ENCODE data around the gene PPM1B.
"Not testable (repeated sequence)": the region's sequence is repeated elsewhere in the genome, so short reads cannot be mapped to it uniquely, and the experiment has no call there.

PPM1B gene

DNA sequence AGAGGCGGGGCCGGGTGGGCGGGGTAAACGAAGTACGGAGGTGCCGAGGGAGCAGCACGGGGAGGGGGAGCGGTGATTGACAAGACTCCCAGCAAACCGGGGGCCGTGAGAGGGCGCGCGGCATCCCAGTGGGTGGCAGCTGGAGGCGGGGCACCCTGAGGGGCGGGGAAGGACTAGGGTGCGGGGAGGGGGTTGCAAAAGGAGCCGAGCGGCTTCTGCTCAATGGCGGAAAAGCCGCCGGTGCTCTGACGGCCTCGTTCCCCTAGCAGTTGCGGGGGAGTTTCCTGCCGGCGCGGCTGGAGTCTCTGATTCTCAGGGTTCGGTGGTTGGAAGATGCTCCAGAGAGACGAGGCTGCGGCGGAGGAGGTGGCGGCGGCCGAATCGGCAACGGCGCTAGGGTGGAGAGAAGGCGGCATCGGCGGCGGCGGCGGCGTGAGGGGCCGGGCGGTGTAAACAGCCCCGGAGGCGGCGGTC, at the start of gene PPM1B:
Gene PPM1B (plus strand): TSS at position 195 of the 474 bp plus-strand sequence. CDS start 32,325 bp downstream, outside the sequence.
- no peak for DNase-seq

DNA sequence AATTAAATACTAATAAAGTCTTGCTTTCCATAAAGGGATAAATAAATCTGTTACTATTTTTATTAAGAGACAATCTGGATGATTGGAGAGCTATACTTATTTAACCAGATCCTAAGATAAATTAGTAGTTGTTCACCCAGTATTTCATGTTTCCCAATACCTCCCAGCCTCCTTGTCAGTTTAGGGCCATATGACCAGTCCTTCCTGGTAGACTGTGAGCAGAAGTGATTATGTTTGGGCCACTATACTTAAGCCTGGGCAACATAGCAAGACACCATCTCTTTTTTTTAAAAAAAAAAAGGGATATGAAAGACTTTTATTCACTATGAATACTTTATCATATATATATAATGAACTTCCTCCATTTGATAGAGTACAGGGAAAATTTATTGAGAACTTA, 48.8 kb upstream of the PPM1B start:
- no peak for DNase-seq

DNA sequence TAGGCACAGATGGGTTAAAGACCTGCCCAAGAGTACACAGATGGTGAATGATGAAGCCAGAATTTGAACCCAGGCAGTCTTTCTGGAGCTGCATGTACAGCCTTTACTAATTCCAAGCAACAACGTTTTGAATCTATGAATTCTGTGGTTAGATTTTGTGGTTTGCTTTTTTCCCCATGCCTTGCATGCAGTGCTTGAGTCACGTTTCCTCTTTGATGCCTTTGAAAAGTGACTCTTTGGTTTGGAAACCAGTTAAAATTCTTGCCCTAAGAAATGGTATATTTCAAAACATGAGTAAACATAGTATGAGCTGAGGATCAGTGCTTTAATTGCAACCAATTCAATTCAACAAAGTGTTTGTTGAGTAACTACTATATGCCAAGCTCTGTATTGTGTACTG, 48.2 kb upstream of the PPM1B start:
- DNase-seq: peak; percentile 42

DNA sequence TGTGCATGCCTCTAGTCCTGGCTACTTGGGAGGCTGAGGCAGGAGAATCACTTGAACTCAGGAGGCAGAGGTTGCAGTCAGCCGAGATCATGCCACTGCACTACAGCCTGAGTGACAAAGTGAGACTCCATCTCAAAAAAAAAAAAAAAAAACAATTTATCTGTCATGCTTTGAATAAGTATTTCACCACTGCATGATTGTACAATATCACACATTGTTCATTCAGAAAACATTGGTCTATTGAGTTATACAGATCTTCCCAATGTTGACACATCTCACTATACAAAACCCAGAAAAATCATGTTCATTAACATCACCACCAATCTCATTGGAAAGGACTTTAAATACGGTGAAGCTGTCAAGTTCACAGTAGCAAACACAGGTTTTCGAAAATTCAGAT, 46.8 kb upstream of the PPM1B start:
- DNase-seq: no peak

DNA sequence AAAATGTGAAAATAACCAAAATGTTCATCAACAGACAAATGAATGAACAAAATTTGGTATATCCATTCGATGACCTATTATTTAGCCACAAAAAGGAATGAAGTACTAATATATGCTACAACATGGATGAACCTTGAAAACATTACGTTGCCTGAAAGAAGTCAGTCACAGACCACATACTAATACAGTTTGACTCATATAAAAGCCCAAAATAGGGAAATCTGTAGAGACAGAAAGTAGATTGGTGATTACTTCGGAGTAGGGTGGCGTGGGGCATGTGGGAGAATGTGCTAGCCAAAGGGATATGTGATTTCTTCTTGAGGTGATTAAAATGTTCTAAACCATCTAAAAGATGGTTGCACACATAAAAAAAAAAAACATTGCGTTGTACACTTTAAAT, 44.2 kb upstream of the PPM1B start:
- DNase-seq: no peak

DNA sequence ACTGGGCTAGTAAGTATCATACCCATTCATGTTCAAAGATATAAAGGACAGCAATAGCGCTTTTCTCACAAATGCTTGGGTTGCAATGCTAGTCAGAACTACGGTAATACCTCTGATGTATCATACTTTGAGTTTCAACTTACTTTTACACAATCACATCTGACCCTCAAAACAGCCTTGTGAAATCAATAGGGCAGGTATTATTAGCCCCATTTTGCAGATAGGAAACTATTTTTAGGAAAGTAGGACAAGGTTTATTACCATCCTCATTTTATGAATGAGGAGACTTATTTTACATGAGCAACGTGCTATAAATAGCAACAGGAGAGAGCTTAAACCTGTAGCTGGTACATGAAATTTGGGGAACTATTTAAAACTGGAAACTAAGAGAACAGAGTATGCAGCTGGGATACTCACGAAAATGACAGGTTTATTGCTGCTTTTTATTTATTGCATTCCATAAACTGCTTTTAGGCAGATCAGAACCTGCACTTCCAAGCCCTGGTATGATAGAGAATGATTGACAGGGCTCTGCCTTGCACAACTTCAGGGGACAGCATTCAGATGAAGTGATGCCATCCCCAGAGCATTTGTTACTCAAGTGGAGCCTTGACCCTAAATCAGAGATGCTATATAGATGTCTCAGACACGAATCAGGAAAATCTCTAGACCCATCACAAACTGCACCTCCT, 42.4 kb upstream of the PPM1B start:
- DNase-seq: no peak

DNA sequence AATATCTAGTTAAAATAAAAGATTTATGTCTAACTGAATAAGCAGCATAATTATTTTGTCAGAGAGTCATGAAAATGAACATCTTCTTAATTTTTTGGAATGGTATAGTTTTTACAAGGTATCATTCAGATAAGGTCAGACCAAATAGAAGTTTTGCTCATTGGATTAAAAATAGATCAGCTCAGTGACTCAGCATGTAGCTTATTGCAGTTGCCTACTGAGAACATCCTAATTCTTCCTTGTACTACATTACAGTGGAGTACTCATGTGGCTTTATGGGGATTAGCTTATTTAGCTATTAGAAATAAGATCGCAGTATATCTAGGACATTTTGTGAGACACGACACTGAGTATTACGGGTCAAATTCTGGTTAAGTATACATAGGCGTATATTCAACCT, 38.2 kb upstream of the PPM1B start:
- no peak for DNase-seq

DNA sequence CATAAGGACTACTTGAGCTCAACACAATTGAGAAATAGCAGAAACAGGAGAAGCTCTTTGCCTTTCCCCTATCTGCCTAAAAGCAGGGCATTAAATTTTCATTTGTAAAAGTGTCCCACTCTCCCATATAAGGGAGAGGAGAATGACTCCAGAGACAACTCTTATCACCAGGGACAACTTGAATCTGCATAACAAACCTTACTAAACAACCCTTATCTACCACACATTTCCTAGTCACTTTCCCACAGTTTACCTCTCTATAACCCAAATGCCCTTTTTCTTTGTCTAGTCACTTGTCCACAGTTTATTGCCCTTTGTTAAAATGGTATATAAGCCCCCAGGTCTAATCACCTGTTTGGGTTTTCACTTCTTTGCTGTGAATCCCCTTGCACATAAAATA, 37.5 kb upstream of the PPM1B start:
- no peak for DNase-seq

DNA sequence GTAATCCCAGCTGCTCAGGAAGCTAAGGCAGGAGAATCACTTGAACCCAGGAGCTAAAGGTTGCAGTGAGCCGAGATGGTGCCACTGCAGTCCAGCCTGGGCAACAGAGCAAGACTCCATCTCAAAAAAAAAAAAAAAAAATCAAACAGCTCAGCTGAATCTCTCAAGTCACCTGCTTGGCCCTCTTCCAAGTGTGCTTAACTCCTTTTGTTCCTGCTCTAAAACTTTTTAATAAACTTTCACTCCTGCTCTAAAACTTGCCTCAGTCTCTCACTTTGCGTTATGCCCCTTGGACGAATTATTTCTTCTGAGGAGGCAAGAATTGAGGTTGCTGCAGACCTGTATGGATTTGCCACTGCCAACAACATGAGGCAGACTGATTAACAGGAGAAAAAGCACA, 35.1 kb upstream of the PPM1B start:
- not testable (repeated sequence) for DNase-seq

DNA sequence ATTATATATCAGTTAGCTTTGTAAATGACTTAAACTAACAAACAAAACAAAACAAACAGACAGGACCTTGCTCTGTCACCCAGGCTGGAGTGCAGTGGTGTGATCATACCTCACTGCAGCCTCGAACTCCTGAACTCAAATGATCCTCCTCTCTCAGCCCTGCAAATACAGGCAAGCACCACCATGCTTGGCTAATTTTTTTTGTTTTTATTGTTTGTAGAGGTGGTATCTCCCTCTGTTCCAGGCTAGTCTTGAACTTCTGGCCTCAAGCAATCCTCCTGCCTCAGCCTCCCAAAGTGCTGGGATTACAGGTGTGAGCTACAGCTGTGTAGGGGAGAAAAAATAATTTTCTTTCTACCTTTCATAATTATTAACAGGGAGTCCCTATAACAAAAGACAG, 33.8 kb upstream of the PPM1B start:
- no peak for DNase-seq

DNA sequence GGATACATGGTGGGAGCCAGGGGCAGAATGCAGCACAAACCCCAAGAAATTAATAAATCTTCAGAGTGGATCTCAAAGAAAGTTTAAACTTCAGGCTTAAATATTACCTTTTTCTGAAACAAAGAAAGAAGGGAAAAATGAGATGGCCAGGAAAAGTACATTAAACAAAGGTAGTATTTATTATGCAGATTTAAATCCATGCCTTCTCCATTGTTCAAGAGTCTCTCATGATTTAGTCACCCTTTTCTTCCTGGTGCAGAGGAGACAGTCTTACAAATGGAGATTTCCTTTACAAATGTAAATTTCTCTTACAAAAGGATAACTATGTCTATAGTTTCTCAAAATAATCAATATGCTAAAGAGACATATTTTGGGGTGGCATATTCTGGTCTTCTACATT, 33.4 kb upstream of the PPM1B start:
- no peak for DNase-seq

DNA sequence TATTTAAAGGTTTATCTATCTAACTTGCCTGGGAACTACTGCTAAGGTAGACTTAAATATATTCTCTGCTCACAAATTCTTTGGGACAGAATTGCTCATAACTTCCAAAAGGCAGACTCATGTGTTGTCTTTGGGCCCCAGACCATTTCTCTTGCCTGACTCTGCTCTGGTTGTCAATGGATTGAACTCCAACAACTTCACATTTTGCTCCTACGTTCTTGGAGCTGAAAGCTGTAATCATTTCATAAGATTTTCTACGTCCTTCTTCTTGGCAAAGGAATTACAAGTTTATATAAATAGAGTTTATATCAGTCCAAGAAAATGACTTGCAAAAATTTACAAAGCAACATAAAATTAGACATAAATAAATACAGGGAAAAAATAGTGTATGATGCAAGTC, 32.9 kb upstream of the PPM1B start:
- DNase-seq: no peak

DNA sequence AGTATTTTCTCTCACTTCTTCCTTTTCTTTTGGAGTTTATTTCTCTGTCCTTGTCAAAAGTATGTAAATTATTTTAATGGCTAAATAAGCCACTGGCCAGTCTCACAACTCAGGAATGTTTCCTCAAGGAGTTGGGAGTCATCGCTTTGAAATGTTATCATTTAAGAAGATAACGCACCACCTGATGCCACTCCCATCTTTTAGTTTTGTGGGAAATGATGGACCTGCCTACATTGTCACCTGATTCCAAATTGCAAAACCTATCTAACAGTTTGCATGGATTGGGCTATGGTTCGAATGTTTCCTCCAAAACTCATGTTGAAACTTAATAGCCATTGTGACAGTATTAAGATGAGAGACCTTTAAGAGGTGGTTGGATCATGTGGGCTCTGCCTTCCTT, 32.4 kb upstream of the PPM1B start:
- DNase-seq: no peak

DNA sequence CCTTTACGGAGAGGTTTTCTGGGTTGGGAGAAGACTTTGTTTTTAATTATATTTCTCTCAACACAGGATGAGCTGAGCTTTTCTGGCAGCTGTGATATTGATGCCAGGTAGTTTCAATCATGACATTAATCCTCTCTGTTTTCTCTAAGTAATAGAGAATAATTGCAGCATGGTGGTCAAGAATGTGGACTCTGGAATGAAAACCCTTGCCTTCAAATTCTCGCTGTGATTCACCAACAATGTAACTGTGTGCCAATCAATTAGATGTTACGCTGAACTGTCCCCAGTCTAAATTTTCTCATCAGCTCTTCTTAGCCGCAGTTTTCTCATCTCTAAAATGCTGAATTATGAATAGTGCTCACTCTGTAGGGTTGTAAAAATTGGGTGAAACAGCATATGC, 31.6 kb upstream of the PPM1B start:
- no peak for DNase-seq

DNA sequence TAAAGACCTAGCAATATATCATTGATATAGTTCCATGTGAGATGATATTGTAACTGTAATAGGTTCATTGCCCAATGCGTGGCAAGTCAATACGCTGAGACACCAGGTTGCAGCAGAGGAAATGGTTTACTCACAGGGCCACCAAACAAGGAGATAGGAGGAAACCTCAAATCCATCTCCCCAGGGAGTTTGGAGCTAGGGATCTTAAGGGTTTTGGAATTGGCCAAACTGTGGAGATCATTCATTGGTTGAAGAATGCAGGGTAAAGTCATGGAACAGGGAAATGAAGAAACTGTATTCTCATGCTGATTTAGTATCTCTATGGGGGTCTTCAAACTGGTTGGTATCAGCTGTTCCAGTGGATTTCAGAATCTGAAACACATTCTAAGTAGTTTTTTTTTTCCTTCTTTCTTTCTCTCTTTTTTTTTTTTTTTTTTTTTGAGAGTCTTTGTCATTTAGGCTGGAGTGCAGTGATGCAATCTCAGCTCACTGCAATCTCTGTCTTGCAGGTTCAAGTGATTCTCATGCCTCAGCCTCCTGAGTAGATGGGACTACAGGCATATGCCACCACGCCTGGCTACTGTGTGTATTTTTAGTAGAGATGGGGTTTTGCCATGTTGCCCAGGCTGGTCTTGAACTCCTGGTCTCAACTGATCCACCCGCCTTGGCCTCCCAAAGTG, 30.7 kb upstream of the PPM1B start:
- no peak for DNase-seq

DNA sequence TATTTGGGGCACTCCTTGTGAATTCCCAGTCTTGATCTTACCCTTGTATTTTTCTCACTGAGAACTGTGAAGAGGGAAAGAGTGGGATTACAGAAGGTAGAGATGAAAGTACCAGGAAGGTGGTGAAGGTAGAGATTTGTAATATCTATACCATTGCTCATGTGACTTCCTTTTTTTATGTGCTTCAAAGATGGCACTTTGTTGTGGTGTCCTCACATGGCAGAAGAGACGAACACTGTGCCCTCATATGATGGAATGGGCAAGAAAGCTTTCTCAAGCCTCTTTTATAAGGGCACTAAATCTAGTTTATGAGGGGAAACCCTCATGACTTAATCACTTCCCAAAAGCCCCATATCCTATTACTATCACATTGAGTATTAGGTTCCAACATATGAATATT, 28.9 kb upstream of the PPM1B start:
- no peak for DNase-seq

DNA sequence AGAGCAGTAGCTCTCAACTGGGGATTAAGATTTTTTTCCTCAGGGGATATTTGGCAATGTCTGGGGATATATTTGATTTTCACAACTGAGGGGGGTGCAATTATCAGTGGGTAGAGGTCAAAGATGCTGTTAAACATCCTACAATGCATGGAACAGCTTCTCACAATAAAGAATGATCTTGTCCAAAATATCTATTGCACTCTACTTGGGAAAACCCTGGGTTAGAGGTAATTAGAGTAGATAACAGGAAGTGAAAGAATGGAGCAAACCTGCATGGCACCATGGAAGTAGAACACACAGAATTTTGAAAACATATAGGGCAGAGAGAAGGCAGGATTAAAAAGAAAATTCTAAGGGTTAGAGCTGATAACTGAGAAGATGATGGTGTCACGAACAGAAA, 26.4 kb upstream of the PPM1B start:
- DNase-seq: no peak

DNA sequence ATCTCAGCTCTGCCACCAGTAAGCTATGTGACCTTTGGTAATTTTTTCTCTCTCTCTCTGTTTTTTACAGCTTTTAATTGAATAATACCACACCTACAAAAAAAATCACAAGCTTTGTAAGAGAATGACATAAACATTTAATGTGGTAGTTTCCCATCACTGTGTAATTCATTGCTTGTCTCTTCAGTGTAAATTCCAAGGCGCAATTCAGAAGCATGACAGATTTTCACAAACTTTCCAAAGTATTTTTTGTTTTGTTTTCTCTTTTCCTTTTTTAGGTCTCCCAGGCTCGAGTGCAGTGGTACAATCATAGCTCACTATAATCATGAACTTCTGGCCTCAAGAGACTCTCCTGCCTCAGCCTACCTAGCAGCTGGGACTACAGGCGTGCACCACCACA, 25.0 kb upstream of the PPM1B start:
- DNase-seq: no peak

DNA sequence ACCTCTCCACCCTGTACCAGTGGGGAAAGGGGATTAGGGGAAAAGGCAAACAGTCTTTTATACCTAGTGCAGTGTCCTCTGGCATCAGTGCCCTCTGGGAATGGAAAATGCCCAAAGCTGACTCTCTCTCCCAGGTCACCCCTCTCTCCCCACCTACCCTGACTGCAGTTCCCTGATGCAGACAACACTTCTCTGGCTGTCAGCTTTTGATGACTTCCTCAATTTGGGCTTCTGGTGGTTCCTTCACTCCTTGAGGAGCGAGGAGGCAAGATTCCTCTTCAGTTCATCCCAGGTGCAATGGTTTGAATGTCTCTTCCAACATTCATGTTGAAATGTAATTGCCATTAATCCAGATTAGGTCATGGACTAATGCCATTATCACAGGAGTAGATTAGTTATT, 19.7 kb upstream of the PPM1B start:
- no peak for DNase-seq

DNA sequence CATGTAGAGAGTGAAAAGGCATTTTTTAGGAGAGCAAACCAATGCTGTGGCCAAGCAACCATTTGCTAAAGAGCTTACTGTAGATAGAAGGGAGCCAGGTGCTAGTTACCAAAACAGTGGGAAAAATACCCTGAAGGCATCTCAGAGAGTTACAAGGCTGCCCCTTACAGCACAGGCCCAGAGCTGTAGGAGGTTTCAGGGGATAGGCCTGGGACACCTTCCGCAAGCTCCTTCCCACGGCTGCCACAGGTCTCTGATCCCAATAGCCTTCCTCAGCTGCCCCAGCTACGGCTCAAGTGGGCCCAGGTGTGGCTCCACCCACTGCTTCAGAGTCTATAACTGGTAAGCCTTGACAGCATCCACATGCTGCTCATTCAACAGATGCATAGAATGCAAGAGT, 18.2 kb upstream of the PPM1B start:
- DNase-seq: no peak

DNA sequence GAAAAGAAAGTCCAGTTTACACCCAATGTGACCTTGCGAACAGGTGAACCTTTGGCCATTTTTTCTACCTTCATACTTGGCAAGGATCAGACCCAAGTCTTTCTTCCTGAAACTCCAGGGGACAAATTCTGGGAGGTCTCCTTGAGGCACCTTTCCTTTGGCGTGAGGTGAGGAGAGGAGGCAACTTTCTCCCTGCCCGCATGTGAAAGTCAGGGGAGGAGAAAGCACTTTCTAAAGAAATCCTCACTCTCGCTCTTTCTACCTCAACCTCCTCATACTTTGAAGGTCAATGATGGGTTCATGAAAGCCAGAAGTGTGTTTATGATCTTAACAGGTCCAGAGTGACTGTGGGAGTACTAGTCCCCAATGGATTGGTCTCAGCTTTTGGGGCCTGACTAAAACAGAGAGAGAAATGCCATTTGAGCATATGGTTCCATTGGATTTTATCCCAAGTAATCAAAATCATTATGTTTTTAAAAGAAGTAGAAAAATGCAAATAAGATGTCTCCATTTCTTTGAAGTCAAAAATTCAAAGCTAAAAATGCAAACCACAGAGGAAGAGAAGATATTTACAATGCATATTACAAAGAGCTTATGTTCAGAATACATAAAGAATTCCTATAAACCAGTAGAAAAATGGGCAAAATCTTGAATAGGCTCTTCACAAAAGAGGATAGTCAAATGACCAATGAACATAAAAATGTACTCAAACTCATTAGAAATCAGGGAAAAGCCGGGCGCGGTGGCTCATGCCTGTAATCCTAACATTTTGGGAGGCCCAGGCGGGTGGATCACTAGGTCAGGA, 15.6 kb upstream of the PPM1B start:
- DNase-seq: no peak

DNA sequence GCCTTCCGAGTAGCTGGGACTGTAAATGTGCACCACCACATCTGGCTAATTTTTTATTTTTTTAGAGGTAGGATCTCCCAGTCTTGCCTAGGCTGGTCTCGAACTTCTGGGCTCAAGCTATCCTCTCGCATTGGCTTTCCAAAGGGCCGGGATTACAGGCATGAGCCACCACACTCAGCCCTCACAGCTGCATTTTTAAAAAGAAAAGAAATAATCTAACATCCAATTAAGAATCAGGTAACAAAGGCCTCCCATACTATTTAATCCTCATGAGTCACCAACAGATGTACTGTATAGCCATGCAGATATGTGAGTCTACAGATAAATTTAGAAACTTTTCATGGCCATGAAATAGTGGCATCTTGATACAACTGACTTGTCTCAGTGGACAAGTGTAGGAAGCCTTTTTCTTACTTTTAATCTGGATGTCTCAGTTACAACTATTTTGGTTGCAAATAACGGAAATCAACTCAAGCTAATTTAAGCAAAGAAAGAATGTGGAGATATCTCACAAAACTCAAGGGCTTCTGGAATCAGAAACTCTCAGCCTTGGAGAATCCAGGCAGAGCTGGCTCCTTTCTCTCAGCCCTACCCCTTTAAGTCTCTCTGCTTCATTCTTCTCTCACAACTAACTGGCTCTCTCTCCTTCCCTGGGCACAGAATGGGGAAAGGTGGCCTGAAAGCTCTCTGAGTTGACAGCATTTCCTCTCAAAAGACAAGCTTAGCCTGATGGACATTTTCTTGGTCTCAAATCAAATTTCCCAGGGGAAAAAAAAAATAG, 12.8 kb upstream of the PPM1B start:
- DNase-seq: no peak

DNA sequence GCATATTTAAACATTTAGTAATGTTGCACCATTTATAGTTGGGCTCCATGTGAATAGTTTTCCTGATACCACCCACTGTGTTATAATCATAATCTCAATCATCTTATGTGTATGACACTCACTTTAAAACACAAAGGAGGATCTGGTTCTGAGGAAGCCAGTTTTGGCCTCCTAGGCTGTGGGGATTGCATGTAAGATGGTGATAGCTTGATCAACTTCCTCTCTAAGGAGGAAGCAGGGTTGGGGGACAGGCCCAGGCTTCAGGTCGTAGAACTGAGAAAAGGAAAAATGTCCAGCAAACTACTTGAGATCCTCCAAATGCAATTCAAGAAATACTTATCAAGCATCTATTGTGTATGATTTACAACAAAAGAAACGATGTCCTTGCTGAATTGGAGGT, 4.9 kb upstream of the PPM1B start:
- DNase-seq: no peak

Measured in CD4-positive, alpha-beta T cell treated with Interleukin-21 for 1 hour (primary cell).